Limb (tissue), 2 donors: ENCODE measurements around the gene RNF212.
"Not testable (repeated sequence)": the region's sequence is repeated elsewhere in the genome, so short reads cannot be mapped to it uniquely, and the experiment has no call there.

Experiments used
- DNase-seq, 2 donors: peaks; one replicate each; pipeline ENCODE4 v3.0.0-alpha.2; 2016; ENCODE audit errors: extremely low spot score in 2 of 2

Gene RNF212

DNA sequence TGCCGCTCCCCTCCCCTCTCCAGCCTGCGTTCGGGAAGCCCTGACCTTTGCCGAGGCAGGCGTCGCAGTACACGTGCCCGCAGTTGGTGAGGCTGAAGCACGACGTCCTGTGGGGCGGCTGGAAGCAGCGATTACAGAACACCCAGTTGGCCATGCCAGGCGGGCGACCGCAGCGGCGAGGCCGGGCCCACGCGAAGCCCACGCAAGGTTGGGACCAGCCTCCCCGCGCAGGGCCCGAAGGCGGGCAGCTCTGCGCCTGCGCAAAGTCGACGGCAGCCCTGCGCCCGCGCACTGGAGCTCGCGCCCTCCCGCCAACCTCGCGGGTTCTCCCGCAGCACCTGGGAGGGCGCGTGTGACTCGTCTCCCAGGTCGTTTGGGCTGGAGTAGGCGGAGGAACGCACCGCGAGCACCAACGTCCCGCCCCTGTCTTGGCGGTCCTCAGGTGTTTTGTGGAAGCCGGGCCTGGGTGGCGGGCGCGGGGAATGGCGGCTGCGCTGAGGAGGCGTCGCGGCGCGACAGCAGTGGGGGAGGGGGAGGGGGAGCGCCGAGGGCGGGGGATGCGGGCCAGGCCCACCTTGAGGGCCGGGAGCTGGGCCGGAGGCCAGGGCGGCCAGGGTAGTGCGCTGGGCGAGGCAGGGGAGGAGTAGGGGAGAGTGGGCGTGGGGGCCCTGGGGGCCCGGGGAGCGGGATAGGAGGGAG lies at the start of gene RNF212:
Gene RNF212, minus strand, starts transcription at position 254 of the 699 bp plus-strand sequence. Its CDS starts 100 bp downstream, at position 154.
- peak; percentile 15 to 59 for DNase-seq

DNA sequence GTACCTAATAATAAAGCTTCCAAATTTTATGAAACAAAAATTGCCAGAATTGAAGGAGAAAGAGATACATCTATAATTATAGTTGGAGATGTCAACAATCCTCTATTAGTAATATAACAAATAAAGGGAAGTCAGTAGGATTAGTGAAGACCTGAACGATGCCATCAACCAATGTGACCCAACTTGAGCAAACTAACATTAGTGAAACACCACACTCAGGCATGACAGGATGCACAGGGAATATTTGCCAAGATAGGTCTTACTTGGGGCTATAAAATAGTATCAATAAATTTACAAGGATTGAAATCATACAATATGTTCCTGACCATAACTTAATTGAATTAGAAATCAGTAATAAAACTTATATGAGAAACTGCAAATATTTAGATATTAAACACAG lies 47.0 kb upstream of the RNF212 start:
- no peak for DNase-seq

- DNase-seq, result no peak
Measured at GRCh38 chr4:1156069-1156468, 42.7 kb upstream of the RNF212 start.

GRCh38 chr4:1155314-1155713 lies 42.0 kb upstream of the RNF212 start:
- DNase-seq, result no peak

DNA sequence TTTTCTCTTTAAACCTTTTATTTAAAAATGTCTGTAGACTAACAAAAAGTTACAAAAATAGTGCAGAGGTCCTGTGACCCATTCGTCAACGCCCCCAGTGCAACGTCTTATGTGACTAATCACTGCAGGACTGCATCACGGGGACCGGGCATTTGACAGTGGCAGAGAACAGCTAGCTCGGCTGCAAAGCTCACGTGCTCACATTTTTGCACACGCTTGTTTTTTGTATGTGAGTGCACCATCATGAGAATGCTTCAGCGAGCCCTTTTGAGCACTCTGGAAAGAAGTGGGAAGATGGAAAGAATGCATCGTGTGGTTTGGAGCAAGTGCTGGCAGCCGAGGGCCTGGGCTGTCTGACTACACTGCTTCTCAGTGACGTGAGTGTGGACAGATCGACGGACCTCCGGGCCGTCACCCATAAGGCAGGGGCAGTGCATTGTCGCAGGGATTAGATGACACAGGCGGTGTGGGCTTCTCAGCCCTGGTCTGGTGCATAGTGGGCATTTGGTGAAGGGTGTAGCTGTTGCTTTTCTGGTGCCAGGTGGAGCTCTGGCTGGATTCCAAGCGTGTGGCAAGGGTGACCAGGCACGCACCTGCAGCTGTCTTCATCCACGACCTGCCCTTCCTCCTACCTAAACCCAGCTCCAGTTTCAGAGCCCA lies 41.3 kb upstream of the RNF212 start:
- DNase-seq, result no peak

GRCh38 chr4:1154126-1154522 lies 40.8 kb upstream of the RNF212 start:
- DNase-seq, result no peak

- no peak for DNase-seq
Measured at GRCh38 chr4:1153567-1154090, 40.3 kb upstream of the RNF212 start.

- DNase-seq, result no peak
Measured at GRCh38 chr4:1152290-1152689, 38.9 kb upstream of the RNF212 start.

GRCh38 chr4:1151541-1151940 lies 38.2 kb upstream of the RNF212 start:
- no peak for DNase-seq

DNA sequence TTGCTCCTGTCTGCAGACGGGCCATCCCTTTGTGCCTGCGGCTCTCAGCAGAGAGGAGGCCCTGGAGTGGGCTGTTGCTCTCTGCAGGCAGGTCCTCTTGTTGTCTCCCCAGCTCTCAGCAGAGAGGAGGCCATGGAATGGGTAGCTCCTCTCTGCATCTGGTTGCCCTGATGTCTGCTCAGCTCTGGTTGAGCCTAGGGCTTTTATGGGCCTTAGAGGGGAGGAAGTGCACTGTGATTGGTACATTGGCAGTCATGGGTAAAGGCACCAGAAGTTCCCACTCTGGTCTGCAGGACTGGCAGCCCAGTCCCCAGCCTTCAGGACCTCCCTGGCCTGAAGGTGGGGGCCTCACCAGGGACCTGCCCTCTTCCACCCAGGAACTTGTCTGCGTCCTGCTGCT lies 37.5 kb upstream of the RNF212 start:
- no peak for DNase-seq

- no peak for DNase-seq
Measured at GRCh38 chr4:1139860-1140259, 26.5 kb upstream of the RNF212 start.

DNA sequence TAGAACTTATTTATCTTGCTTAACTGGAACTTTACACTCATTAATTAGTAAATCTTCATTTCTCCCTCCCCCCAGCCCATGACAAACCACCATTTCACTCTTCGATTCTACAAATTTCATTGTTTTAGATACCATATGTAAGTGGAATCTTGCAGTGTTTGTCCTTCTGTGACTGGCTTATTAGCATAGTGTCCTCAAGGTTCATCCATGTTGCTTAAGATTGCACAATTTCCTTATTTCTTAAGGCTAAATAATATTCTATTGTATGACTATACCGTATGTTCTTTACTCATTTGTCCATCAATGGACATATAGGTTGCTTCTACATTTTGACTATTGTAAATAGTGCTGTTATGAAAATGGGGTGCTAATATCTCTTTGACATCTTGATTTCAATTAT lies 24.5 kb upstream of the RNF212 start:
- DNase-seq, result no peak

DNA sequence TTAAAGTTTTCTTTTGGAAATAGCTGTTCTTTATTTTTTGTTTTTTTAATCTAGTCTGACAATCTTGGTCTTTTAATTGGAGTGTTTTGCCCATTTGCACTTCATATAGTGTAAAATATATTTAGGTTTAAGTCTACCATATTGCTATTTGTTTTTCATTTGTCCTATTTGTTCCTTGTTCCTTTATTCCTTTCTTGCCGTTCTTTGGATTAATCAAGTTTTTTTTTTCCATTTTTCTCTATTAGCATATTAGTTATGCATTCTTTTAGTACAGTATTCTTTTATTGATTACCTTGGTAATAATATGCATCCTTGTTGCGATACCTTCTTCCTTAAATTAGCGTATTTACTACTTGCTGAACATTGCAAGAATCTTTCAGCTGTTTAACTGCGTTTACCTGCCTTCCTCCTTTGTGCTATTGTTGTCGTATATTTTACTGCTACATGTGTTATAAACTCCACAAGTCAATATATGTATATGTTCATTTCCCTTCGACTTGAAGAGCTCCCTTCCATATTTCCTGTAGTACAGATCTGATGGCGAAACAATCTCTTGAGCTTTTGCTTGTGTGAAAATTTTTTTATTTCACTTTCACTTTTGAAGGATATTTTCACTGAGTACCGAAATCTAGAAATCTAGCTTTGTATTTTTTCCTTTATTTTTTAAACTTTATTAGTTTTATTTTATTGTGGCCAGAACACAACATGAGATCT lies 23.9 kb upstream of the RNF212 start:
- no peak for DNase-seq

DNA sequence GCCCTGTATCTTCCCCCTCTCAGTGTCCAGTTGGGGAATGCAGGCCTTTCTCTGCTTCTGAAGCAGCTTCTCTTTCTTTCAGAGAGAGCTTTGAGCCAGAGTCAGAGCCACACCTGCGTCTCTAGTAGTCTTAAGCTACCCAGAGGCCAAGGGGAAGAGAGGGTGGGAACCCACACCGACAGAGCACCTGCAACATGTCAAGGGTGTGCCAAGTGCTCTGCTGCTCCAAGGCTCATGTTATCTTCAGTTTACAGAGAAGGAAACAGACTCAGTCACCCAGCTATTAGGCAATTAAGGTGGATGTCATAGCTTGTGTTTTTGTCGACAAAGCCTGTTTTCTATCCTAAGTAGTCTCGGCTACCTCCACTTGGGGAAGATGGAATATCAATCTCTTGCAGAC lies 22.7 kb upstream of the RNF212 start:
- no peak for DNase-seq

- no peak for DNase-seq
Measured at GRCh38 chr4:1133033-1133432, 19.7 kb upstream of the RNF212 start.

GRCh38 chr4:1130316-1131186 lies 17.2 kb upstream of the RNF212 start:
- DNase-seq, result peak; percentile 81 to 82

DNA sequence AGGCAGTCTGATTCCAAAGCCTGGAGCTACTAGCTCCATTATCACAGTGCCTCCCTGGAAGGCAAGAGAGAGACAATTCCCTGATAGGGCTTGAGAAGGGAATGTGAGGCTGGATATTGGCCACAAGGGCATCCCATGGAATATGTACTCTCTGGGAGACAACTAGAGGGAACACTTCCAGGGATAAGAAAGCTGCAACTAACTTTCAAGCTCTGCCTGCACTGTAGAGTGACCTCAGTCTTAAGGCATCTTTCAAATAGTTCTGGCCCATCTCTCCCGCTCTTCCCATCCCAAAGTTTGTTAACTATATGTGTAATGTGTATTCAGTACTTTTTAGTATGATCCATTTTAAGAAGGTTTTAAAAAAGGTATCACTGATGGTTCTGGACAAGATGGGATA lies 13.1 kb upstream of the RNF212 start:
- DNase-seq, result no peak

GRCh38 chr4:1125466-1125865 lies 12.1 kb upstream of the RNF212 start:
- not testable (repeated sequence) for DNase-seq

DNA sequence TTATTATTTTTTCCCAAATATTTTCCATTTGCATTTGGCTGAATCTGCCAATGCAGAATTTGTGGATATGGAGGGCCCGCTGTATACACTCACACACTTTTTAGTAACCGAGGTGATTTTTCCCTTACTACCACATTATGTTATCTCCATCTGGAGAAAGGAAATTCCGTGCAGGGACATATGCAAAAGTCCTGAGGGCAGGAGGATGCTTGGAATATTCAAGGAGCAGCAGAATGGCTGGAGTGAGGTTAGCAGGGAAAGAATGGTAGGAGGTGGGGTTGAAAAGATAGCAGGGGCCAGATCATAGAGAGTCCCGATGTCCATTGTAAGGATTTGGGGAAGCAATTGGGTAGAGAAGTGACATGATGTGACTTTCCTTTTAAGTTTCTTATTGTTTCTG lies 11.5 kb upstream of the RNF212 start:
- DNase-seq, result no peak

DNA sequence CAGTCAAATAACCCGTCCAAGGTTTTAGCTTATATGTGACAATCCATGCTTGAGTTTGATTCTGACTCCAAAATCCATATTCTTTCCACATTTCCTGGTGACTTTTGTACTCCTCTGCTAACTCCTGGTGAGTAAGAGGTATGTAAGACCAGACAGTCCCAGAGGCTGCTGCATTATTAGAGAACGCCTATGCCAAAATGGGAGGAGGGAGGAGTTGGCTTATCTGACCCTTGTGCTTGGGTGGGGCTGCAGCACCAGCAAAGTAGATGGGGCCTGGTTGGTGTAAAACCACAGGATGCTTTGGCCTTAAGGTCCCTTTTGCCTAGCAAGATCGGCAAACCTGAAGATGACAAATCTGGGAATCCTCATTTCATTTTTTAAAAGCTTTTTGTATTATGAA lies 9.1 kb upstream of the RNF212 start:
- DNase-seq, result no peak

DNA sequence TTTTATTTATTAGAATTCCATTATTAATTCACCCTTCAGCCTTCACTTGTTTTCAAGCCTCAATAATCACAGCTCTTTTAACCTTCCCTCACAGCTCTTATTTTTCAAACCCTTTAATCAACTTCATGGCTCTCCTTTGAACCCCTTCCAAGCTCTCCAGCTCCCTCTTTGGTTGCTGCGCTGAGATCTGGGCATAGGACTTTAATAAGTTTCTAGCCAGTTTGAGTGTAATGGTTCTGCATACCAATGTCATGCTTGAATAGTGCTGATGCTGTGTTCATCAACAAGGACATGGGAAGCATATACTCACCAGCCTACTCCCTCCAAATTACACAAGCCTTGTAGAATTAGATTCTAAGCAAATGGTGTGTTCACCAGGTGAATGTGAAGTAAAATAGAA lies 3.5 kb upstream of the RNF212 start:
- no peak for DNase-seq
